Measurements from ENCODE around the gene TTLL1.
"Not testable (repeated sequence)": the region's sequence is repeated elsewhere in the genome, so short reads cannot be mapped to it uniquely, and the experiment has no call there.

The TTLL1 gene

DNA sequence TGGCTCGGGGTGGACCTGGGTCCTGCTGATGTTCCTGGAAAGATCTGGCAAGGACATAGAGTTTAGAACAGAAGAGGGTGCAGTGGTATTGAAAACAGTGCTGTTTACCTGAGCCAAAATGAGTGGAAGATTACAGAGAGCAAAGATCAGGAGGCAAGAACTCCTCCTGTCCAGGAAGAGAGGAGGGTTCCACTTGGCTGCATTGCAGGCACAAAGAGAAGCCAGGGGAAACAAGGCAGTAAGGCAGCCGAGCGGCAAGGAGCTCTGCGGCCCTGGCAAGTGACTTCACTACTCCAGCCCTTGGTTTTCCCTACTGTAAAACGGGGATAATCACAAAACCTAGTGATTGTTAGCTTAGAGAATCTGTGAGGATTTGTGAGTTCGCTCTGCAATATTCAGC is 70.6 kb downstream of the TTLL1 start:
- TF ChIP-seq, protein P1, sequence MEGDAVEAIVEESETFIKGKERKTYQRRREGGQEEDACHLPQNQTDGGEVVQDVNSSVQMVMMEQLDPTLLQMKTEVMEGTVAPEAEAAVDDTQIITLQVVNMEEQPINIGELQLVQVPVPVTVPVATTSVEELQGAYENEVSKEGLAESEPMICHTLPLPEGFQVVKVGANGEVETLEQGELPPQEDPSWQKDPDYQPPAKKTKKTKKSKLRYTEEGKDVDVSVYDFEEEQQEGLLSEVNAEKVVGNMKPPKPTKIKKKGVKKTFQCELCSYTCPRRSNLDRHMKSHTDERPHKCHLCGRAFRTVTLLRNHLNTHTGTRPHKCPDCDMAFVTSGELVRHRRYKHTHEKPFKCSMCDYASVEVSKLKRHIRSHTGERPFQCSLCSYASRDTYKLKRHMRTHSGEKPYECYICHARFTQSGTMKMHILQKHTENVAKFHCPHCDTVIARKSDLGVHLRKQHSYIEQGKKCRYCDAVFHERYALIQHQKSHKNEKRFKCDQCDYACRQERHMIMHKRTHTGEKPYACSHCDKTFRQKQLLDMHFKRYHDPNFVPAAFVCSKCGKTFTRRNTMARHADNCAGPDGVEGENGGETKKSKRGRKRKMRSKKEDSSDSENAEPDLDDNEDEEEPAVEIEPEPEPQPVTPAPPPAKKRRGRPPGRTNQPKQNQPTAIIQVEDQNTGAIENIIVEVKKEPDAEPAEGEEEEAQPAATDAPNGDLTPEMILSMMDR (IDR thresholded peaks at IDR 0.05): no peak
- no peak overlapping the region for H3K27ac ChIP-seq
- DNase-seq (ENCODE audit: low spot score): no peak

DNA sequence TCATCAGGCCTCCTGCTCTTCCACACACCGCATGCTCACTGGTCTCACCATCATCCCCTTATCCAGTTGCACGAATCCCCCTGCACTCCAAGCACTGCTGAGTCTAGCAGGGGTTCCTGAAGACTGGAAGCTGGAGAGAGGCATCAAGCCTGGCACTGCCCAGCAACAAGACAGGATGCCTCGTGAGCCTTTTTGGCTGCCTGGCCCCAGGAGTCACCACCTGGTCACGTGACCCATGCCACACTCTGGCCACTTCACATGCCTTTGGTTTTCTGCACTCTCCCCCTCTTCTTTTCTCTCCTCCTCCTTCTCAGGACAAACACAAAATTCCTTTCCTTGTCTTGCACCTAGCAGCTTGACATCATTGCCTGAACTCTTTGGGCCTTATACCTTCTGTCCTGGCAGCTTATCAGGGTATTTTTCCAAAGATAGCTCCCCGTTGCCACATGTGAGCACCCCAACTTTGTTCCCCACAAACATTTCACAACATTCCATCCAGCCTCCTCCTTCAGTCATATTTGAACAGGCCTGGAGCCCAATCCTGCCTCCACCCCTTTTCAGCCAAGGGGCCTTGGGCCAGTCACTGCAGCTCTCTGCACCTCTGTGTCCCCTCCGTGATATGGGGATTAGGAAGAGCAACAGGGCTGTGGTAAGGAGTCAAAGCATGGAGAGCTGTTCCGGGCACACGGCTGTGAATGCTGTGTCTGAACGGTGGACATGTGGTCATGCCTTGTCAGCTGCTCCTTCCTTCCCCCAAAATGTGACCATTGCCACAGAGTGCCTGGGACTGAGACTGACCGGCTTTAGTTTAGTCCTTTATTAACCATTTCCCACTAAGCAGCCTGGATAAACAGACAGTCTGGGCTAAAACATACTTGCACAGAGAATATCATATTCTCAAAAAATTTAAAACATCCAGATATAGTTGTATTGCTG is 71.4 kb downstream of the TTLL1 start:
- no peak overlapping the region for H3K27ac ChIP-seq
- TF ChIP-seq, protein P1 (IDR thresholded peaks at IDR 0.05): no peak
- no peak for DNase-seq (ENCODE audit: low spot score)
- H3K4me3 ChIP-seq: no peak overlapping the region

More for the DNA sequence above, 70.6 kb downstream of the TTLL1 start:
- H3K4me3 ChIP-seq: no peak overlapping the region

DNA sequence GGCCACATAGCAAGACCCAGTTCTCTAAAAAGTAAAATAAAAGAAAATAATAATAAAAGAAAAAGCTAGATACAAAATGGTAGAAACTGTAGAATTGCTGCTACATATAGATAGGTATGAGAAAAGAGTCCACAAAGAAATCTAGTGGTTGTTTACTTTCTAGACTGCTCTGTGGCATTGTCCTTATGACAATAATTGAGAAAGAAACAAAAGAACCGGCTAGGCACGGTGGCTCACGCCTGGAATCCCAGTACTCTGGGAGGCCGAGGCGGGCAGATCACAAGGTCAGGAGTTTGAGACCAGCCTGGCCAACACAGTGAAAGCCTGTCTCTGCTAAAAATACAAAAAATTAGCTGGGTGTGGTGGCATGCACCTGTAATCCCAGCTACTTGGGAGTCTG is 73.0 kb downstream of the TTLL1 start:
- H3K4me3 ChIP-seq; DNase-seq (ENCODE audit: low spot score): not testable (repeated sequence)

DNA sequence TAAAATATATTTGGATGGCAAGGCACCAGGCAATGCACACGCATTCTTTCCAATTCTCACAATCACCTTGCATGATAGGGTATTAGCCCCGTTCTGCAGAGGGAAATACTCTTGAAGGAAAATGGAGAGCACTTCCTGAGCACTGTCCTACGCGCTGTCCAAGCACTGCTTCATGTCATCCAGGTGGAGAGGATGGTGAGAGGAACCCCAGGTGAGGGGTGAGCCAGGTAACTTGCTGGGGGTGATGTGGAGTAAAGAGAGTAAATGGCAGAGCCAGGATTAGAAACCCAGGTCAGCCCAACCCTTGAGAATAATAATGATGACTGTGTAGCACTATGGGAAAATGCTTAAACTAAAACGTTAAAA is 73.5 kb downstream of the TTLL1 start:
- TF ChIP-seq, protein P1 (IDR thresholded peaks at IDR 0.05): no peak
- peak overlapping the region; percentile 86 for H3K4me3 ChIP-seq
- no peak for DNase-seq (ENCODE audit: low spot score)
- H3K27ac ChIP-seq: peak overlapping the region in 1 of 2 donors; percentile 93

More for the DNA sequence above, 73.0 kb downstream of the TTLL1 start:
- not testable (repeated sequence) for H3K27ac ChIP-seq

DNA sequence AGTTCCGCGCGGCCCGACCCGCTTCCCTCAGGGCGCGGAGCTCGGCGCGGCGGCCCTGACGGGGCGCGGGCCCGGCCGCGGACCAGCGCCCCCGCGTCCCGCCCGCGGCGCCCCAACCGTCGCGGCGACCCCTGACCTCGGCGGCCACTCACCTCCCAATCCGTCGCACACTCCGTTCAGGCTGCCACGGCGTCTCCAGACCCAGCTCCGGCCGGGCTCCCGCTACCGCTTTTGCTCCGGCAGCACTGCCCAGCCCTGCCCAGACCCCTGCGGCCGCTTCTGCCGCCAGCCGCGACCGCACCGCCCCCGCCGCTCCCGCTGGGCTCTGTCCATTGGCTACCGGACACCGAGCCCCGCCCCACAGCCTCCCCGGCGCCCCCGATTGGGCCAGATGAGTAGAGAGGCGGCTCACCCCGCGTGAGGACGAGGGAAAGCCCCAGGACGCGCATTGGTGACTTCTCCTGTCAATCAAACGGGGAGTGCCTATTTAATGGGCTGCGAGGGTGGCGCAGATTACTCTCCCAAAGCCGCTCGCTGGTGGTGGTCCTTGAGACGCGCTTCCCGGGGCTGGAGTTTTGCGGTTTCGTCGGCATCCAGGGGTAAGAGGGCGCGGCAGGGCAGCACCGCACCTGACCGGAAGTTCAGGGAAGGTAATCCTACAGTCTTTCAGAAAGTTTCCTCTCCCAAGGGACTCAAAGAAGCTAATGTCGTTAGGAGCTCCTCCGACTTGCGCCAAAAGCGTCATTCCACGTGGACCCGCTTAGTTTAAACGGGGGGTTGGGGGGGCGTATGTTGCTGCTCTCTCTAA is 74.1 kb downstream of the TTLL1 start, which contains the start of gene PACSIN2:
TSS of gene PACSIN2 (minus strand) at position 281 of the 808 bp plus-strand sequence. CDS start 103,069 bp downstream, outside the sequence.
- Histone ChIP-seq H3K4me3 (peak within 1 kb of the TSS; percentile 86), H3K27ac (peak within 1 kb of the TSS; percentile 21 to 93)
- TF ChIP-seq, protein P1 (IDR thresholded peaks at IDR 0.05): no peak
- peak; percentile 99 for DNase-seq (ENCODE audit: low spot score)

DNA sequence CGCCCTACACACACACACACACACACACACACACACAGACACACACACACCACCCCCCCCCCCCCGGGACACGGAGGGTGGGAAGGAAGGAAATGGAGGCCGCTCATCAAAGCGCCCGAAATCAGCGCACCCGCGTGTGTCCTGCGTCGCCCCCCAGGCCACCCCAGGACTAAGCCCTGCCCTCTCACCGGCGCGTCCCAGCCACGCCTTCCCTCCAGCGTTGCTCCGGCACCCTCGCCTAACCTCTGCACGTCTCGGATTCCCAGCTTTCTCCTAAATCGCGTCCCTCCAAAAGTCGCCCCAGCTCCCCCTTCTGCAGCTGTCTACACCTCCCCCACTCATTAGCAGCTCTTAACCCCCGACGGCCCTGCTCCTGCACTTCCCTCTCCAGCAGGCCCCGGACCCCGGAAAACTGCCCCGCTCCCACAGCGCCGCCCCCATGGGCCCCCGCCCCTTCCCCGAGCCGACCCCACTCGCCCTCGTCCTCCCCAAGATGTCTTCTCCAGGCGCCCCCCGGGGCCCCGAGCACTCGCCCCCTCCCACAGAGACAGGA is 74.8 kb downstream of the TTLL1 start:
- peak overlapping the region; percentile 86 for H3K4me3 ChIP-seq
- DNase-seq (ENCODE audit: low spot score): no peak
- TF ChIP-seq, protein P1 (IDR thresholded peaks at IDR 0.05): no peak
- peak overlapping the region; percentile 21 to 93 for H3K27ac ChIP-seq

Data from coronary artery (tissue), 2 donors.